DMS114 treated with DMSO at 0.1 percent for 48 hours (cell line): Measurements from ENCODE around the gene ASXL1.

ENCODE experiments used
- DNase-seq: peaks from one replicate; lab custom pipeline; 2025; ENCODE audit not compliant: unreplicated experiment; lab: John Stamatoyannopoulos, UW

The ASXL1 gene

DNA sequence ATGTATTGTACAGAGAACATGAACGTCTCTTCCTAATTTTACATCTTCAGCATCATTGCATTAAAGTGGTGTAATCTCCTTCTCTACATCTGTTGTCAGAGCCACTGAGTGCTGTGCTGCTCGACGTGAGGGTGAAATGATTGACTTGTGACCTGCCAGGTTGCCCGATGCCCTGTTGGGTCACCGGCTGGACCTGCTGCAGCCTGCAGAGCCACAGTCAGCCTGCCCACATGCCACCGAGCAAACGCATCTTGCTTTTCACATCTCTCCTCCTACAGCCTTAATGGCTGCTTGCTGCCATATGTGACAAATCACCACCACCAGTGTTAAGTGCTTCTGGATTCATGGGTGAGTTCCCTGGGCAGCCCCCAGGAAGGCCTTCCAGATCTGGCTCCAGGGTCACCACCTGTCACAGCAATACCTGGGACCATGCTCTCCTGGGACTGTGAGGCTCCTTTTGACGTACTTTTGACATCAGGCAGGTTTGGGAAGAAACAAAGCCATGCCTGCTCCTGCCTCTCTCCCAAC is 80.3 kb downstream of the ASXL1 start:
- DNase-seq = no peak

DNA sequence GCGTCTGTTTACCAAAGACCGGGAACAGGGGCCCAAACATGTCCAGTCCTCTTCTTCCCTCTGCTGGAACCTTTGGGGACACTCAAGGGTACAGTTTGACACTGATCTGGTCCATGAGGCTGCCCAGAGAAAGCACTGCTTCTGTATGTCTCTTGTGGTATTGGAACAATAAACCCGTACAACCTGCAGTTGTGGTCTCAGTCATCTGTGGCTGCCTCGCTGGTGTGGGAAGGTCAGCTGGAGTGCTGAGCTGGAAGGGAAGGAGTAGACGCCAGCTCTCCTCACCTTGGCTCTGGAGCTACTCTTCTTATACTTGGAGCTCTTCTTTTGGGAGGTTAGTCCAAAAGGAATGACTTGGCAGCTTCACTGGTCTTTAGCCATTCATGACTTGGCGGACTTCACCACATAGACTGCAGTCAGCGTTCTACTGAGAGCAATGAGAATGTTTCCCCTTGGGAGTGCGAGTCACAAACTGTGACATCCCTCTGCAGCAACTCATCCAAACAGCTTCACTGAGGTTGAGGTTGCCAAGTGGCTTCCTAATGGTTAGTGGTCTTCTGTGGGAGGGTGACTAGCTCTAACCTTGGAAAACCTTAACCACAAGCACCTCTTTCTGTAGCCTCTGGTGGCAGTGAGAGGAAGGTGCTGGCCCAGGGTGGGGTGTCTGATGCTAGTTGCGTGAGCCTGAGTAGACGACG is 81.2 kb downstream of the ASXL1 start:
- DNase-seq = no peak

DNA sequence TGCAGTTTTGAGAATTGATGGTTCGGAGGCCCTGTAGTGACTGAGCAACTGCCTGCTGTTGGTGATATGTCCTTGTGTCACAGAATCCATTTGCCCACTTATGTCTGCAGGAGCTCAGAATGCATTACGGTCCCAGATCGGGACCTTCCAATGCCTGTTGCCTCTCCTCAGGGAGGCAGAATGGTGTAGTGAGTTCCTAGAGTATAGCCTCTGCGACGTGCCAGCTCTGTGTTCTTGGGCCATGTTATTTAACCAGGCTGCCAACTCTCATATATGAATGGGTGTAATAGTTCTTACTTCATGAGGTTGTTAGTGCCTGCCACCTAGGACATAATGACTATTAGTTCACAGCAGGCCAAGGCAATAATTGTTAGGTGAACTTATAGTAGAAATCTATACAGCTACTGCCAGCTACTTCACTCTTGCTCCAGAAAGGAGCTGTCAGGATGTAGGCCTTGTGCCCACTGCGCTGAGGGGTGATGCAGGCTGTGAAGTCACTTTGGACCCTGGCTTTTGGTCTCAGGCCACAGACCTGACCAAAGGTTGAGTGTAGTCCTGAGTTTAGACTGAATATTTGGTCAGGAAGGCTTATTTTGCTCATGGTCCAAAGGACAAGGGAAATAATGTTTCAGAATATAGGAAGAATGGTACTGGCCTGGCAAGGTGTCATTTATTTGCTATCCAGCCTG is 82.1 kb downstream of the ASXL1 start:
- DNase-seq = no peak

DNA sequence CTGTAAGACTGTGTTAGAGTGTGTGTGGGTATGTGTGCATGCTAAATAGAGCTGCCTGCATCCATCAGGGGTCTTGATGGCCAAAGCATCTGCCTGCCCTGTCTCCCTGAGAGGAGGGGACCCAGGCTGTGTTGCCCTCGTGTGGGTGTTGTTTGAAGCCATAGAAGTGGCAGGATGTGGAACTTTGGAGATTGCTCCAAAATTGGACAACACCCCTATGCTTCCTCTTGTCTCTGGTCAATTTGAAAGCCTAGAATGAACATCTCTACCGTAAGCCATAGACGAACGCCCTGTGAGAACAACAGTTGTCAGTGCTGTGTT is 82.6 kb downstream of the ASXL1 start:
- no peak for DNase-seq

DNA sequence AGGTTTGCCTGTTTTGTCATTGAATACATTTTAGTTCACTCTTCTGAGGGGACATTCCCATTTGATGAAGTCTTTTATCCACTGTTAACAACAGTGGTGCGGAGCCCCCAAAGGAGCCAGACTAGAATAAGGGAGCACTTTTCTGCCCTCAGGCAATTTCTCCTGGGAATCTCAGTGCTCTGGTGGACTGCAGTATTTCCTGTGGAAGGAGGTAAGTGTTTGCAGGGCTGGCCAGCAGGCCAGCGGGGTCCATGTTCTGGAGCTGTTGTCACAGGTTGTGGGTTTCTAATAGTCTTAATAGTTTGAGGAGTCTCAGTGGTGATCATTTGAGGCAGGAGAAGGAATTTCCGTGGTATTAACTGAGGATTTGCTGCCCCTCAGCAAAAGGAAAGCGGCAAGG is 83.5 kb downstream of the ASXL1 start:
- DNase-seq = no peak

DNA sequence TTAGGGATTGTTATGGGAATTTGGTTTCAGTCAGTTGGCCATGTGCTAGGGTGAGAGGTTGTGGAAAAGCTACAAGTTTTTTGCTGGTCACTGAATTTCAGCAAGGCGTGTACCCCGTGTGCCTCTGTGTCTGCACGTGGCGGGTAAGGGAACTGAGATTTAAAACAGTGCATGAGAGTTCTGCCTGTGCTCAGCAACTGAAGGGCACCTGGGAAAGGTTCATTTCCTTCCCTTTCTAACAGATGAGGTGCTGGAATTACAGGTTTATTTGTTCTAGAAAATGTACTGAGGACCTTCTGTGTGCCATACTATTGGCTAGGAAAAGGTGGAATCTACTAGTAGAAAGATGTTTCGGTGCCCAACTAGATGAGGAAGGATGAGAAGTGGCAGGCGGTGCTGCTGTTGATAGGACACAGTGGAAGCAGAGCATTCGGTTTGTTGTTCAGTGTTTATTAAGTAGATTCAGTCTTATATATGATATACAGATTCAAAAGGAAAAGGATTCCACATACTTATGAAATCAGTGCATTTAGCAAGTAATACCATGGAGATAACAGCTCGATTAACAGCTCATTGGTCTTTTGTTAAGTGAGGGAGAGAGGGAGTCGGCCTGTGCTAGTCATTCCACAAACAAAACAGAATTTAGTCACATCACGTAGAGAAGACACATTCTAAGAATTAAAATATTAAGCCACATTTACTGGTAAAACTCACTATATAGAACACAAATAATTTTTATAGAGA is 84.7 kb downstream of the ASXL1 start:
- DNase-seq = no peak

DNA sequence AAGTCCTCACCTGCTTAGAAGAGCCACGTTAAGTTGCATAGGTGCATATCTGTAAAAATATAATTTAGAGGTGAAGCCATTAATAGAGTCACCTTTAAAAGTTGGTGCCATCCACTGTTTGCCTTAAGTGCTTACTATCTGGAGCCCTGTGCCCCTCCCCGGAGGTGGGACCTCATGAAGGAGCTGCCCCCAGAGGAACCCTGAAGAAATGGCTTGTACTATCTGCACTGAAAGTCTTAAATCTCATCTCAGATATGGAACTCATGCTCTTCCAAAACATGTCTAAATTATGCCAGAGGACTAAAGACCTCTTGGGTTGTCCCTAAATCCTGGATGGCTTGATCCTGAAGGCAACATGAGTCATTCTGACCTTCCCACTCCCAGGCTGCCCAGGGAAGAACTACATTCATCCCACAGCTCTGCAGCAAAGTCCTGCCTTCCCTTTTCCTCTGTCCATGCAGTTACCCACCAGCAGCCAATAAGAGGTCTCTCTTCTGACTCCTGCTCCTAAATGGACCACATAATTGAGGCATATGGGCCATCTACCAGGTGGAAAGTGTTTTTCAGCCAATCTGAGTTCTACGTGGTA is 85.3 kb downstream of the ASXL1 start:
- DNase-seq = no peak

DNA sequence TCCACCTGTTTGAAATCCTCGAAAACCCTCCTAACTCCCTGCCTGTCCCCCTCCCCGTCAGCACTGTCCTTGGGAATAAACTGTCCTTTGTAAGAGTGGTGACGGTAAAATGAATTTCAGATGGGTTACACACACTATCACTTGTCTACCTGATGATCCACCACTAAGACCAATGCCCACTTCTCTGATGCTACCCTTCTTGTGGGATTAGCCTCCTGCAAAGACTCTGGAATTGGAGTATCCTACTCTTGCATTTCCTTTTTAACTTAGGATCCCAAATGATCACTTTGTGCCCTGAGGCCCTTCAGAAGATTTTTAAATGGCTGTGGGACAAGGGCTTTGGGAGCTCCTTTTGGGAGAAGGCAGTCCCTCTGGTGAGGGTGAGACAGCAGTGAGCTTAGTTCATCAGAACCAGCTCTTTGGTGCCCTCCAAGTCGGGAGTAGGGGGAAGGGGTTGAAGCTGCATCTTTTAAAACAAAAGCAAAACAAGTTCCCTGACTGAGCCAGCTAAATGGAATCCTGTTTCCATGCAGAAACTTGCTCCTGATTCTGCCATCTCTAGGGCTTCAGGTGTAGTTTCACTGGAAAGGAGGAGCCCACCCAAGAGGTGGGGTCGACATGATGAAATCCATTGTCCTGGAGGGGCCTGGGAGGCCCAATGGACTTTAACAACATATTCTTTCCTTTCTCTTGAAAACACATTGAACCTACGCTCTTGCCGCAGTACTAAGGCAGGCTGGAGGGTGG is 86.5 kb downstream of the ASXL1 start:
- DNase-seq = no peak

DNA sequence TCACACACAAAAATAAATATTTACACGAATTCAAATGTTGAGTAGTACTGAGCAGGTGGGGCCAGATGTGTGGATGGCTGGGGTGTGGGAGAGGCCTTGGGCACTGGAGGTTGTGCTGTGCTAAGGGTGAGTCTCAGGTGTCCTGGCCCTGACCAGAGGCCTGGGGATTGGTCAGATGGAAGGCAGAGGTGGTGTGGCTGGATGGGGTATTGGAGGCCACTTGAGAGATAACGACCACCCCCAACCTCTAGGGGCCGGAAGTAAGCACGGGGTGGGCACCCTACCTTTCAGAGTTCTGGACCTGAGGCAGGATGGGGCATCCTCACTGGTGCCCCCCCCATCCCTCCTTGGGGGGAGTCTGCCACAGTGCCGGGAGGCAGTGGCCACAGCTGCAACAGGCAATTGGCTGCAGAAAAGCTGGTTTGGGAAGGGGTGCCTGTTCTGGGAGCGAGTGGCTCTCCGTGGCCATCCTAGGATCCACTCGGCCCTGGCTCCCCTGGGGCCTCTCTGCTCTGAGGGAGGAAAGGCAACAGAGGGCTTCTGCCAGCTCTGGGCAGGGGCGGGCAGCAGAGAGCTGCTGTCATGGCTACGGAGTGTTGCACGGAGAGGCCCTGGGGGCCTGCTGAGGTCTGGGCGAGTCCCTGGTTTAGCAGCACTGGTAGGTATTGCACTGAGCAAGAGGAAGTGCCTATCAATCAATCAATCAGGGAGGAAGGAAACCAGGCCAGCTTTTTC is 87.6 kb downstream of the ASXL1 start:
- DNase-seq = no peak

DNA sequence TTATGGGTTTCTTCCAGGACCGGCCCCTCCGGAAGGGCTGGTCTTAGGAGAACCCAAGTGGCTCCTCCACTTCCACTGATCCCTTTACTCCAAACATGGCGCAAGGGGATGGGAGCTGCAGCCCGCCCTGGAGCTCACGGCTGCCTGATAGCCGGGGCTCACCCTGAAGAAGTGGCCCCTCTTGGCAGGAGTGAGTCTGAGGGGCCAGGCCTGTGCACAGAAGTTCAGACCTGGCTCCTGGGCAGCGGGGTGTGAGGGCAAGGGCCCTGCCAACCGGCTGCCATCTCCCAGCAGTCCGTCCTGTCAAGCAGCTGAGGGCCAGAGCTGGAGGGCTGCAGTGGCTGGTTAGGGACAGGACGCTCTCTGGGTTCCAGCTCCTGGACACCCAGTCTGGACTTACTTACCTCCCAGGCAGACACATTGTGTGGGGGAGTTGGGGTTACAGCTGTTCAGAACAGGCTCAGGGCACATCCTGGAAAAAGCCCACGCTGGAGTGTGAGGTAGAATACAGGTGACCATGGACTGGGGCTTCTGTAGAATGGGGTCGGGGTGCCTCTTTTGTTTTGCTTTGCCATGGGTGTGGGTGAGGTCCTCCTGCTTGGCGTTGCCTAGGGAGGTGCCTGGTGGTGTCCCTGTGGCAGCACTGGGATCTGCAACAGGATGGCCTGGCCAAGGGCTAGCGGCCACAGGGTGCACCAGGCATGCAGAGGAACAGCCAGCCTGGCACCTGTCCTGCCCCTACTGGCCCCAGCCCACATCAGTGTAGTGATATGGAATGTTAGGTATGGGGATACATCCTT is 88.4 kb downstream of the ASXL1 start:
- DNase-seq = no peak

DNA sequence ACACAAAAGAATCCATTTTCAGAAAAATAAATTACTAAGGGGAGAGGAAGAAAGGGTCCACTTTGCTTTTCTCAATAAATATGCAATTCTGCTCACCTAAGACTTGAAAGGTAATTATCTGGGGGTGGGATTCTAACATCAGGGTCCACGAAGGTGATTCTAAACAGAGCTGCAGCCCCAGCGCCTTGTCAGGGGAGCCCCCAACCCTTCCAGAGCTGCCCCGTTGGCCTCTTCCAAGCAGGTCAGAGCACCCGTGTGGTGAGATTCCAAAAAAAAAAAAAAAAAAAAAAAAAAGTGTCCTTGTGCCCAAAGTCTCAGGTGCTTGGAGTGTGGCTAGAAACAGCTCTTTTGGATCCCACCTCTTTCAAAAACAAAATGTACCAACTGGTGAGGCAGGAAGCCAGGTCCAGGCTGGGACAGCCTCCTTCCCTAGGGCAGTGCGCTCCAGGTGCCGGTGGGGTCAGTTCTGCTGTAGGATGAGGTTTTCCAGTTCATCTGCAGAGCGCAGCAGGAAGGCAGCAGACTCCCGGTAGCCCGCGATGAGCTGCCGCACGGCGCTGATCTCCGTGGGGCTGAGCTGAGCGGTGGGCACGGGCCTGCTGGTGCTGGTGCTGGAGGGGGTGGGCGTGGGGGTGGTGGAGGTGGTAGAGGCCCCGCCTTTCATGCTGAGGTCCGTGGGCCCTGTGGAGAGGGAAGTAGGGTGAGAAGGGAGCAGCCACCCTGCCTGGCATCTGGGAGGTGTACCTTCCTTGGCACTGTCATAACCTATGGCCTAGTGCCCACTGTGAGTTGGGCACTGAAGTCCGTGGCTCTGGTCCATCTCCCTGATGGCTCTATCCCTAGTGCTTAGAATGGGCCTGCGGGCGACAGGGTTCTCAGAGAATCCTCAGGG is 89.3 kb downstream of the ASXL1 start:
- DNase-seq = no peak

DNA sequence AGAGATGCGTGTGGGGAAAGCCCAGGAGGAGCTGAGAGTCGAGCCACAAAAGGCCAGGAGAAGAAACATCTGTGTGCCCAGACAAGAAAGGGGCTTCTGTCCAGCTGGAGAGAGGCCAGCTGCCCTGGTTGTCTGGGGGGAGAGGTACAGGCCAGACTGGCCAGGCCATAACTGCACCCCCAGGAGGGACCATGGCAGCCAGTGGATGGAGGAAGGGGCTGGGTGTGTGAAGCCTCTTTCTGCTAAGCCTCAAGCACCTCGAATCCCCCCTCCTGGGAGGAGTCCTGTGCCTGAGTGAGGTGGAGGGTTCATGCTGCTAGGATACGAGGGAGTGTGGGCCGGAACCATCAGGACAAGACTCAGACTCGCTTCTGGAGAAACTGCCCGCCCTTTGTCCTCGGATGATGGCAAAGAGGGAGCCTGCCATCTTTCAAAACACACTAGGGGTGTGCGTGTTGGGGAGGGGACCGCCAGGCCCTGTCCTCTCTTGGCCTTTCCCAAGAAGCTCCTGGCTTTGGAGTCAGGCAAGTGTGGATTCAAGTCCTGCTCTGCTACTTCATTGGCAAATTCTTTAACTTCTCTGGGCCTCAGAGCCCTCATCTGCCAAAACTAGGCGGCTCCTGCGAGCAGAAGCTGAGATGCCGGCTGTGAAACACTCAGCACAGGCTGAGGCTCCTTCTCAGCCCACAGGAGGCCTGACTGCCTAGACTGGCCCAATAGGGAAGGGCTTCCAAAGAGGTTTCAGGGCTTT is 90.3 kb downstream of the ASXL1 start:
- DNase-seq = no peak

DNA sequence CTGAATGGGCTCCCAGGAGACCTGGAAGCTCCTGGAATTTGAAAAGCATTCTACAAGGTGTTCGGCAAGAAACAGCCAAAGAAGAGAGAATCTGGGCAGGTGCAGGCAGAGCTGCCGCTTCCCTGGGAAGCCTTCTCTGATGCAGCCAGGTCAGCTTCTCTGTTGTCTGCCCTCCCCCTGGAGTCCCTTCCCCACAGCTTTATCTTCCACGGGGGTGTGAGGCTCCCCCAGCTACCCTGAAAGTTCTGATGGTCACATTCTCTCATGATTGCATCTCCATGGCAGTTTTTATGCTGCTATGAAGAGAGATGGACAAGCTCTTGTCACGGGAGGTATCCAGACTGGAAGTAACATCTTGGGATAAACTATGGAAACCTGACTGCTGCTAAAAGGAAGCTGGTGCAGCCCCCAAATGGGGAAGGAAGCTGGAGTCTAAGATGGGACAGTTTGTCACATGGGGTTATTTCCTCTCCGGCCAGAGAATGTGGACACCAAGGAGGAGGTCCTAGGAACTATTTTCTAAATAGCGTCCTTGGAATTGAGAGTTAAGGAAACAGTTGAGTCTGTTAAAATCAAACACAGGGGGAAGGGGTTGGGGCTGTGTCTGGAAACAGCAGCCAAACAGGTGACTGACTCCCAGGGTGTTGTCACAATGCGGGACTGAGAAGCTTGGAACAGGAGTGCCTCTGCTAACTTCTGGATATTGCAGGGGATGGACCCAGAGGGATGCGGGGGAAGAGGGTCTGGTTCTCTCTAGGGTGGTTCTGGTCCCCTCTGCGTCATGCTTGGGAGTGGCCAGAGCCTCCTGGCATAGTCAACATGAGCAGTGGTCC is 91.1 kb downstream of the ASXL1 start:
- no peak for DNase-seq

DNA sequence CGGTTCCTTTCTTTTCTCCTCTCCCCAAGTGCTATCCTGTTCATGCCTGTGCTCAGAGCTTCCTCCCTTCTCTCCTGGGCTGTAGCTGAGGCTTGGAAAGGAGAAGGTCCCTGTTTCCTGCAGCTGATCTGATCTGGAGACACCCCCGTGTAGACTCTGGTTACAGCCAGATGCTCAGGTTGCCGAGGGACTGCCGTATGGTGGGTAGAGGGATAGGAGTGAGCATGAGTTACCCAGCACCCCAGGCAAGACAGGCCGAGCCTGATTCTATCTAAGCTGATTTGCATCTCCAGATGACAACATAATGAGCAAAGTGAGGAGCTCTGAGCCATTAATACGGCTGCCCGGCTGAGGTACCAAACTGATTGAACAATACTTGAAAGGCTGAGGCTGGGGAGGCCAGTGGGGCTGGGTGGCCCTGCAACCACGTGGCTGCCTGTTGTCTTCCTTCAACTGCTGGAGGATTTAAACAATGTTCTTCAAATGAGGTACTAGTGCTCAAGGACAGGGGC is 91.8 kb downstream of the ASXL1 start:
- no peak for DNase-seq

DNA sequence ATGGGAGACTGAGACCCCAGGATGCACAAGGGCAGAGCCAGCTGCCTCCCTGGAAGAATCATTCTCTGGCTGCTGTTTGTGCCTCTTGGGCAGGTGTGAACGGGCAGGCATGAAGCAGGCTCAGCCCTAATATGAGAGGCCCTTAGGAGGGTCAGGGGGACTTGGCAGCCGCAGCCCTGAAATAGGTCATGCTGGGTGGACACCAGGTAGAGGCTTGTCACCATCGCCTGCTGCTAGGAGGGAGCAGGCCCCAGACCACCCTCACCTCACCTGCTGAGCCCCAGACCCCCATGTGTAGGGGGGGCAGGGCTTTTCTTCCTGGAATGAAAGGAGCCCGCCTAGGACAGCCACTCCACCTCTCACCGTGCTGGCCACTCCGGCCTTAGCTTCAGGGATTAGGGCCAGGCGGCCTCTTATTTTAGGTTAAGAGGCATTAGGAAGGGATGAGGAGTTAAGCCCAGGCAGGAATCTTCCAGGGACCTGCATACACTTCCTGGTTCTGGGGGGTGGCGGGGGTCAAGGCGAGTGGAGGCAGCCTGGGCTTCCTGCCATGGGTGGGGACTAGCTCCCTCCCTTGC is 92.4 kb downstream of the ASXL1 start:
- no peak for DNase-seq

DNA sequence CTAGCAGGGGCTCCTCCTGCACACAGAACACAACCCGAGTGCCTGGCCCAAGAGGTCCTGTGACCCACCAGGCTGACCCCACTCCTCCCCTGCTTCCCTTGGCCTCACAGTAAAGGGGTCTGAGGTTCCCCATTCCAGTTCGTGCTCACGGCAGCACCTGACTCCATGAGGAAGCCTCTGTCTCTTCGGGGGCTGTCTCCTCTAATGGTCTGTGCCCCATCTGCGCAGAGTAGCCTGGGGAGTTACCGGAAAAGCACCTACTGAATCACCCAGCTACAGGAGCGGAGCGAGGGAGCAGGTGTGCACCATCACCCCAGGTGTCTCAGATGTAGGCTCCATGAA is 93.2 kb downstream of the ASXL1 start:
- no peak for DNase-seq
